Upper lobe of right lung (tissue), 1 donor: ENCODE measurements around the gene RPA1. TPM values are rescaled to one million over a fixed set of nuclear protein-coding genes. Genes with fewer than 3 reads are reported as not detected.

ENCODE experiments used
- ATAC-seq: fragments of 200-7000 bp; cut with Tn5 transposase; one replicate; pipeline ENCODE4 v1.9.1; 2020; ENCODE audit warnings: mild to moderate bottlenecking, moderate library complexity
- DNase-seq: peaks from one replicate; pipeline ENCODE4 v3.0.0-alpha.2; 2020
- H3K27ac ChIP-seq: fragments of 200-600 bp; one replicate; pipeline ENCODE4 v1.8.0; 2022
- H3K27me3 ChIP-seq: fragments of 200-600 bp; one replicate; pipeline ENCODE4 v1.8.0; 2022; ENCODE audit warnings: mild to moderate bottlenecking
- H3K36me3 ChIP-seq: fragments of 200-600 bp; one replicate; pipeline ENCODE4 v1.8.0; 2022
- H3K4me1 ChIP-seq: fragments of 200-600 bp; one replicate; pipeline ENCODE4 v1.8.0; 2022
- H3K4me3 ChIP-seq: fragments of 200-600 bp; one replicate; pipeline ENCODE4 v1.8.0; 2022; ENCODE audit warnings: mild to moderate bottlenecking
- H3K9me3 ChIP-seq: fragments of 200-600 bp; one replicate; pipeline ENCODE4 v1.8.0; 2022
- intact Hi-C: fragments of 100-400 bp; cut with DNase I; formaldehyde crosslinking; loops from one replicate; pipeline ENCODE4 v1.11.0; 2022
- total RNA-seq: library from RNA; stranded (reverse); fragmentation: NEBNext Ultra II Directional; extraction: Animal tissue kit (Norgen Biotek cat#: 25700); gene quantifications from one replicate; pipeline ENCODE4 v1.2.1, GENCODE V29; 2021
- TF ChIP-seq, protein P1 (sequence below): fragments of 200-600 bp; IDR thresholded peaks from one replicate; pipeline ENCODE4 v1.8.0; 2022; ENCODE audit warnings: antibody characterized with exemption
- donor health status: DM: no; HTN: yes; CAD: no; lungs with severe emphysema.

The RPA1 gene
- total RNA-seq, 1 donor from 2014 or later = 56.7 TPM

DNA sequence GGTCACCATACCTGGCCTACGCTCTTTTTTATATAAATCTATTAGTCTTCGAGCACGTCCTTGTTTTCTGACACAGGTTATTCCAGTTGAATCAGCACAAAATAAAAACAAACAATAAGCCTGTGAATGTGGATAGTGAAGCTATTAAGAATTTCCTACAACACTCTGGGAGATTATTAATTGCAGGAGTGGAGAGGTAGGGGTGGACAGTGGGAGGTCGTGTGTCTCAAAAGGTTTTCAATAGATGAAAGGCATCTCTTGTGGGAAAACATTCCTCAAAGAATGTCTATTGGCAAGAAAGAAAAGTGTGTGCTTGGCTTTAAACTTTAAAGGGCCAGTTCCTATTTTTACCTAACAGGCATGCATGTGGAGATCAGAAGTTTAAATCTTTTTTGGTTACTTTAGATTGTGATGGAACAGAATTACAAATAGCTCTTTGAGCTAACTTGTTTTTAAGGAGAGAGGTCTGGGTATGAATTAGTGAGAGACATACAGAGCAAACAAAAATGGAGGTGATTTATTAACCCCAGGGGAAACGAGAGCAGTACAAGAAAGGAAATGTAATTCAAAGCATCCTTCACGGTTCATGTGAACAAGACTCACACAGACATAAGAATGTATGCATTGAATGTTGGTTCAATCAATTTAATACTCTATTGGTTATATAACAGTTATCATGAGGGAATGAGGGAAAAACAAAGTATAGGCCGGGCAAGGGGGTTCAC is 9.1 kb upstream of the RPA1 start:
- intact Hi-C loops = loop anchor here (10.0 kb wide), 1 partner anchor 106 kb away; the partner anchor contains the start of gene TLCD2
- TF ChIP-seq, protein P1, sequence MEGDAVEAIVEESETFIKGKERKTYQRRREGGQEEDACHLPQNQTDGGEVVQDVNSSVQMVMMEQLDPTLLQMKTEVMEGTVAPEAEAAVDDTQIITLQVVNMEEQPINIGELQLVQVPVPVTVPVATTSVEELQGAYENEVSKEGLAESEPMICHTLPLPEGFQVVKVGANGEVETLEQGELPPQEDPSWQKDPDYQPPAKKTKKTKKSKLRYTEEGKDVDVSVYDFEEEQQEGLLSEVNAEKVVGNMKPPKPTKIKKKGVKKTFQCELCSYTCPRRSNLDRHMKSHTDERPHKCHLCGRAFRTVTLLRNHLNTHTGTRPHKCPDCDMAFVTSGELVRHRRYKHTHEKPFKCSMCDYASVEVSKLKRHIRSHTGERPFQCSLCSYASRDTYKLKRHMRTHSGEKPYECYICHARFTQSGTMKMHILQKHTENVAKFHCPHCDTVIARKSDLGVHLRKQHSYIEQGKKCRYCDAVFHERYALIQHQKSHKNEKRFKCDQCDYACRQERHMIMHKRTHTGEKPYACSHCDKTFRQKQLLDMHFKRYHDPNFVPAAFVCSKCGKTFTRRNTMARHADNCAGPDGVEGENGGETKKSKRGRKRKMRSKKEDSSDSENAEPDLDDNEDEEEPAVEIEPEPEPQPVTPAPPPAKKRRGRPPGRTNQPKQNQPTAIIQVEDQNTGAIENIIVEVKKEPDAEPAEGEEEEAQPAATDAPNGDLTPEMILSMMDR = no peak

GRCh38 chr17:1829216-1829591 is 601 bp upstream of the RPA1 start:
- H3K4me1 ChIP-seq = peaks cover 15% of the 10 kb centered on the region
- no peaks in the 10 kb centered on the region for H3K9me3 ChIP-seq
- TF ChIP-seq, protein P1 = no peak
- peaks cover 28% of the 10 kb centered on the region for H3K36me3 ChIP-seq
- ATAC-seq = peak; percentile 23
- no peaks in the 10 kb centered on the region for H3K27me3 ChIP-seq
- intact Hi-C loops = loop anchor here (10.0 kb wide), 1 partner anchor 114 kb away; the partner anchor contains the start of gene TLCD2
- H3K4me3 ChIP-seq = peak overlapping the region; percentile 77
- DNase-seq = no peak
- peak overlapping the region; percentile 82 for H3K27ac ChIP-seq

More for the DNA sequence above, 9.1 kb upstream of the RPA1 start:
- ATAC-seq = no peak
- H3K9me3 ChIP-seq = no peaks in the 10 kb centered on the region
- no peaks in the 10 kb centered on the region for H3K4me1 ChIP-seq
- no peak overlapping the region for H3K4me3 ChIP-seq
- peaks cover 33% of the 10 kb centered on the region for H3K36me3 ChIP-seq
- no peak for DNase-seq
- no peaks in the 10 kb centered on the region for H3K27me3 ChIP-seq
- no peak overlapping the region for H3K27ac ChIP-seq

DNA sequence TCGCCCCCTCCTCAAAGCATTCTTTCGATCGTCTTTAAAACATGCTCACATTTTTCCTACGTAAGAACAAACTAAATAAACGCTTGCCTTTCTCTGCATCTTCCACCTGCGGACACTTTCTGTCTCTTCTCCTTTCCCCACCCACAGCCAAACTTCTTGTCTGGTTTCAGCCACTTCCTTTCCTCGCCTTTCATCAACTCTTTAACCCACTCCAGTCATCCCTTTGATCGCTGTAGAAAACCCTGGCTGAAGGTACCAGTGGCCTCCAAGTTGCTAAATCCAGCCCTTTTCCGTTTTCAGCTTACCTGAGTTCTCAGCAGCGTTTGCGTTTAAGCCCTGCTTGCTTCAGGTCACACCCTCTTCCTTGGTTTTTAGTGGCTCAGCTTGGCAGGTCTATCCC is 483 bp downstream of the RPA1 start:
- DNase-seq = no peak
- Histone ChIP-seq H3K4me1 (peaks cover 15% of the 10 kb centered on the region), H3K27ac (peak overlapping the region; percentile 82), H3K36me3 (peaks cover 22% of the 10 kb centered on the region), H3K27me3 (no peaks in the 10 kb centered on the region), H3K9me3 (no peaks in the 10 kb centered on the region), H3K4me3 (peak overlapping the region; percentile 77)
- TF ChIP-seq, protein P1 = no peak
- no peak for ATAC-seq
- intact Hi-C loops = no loop called here

GRCh38 chr17:1834380-1835149 is 4.8 kb downstream of the RPA1 start:
- intact Hi-C loops = no loop called here

GRCh38 chr17:1839516-1839915 is 9.7 kb downstream of the RPA1 start:
- intact Hi-C loops = no loop called here
- TF ChIP-seq, protein P1 = no peak
- Histone ChIP-seq H3K36me3 (peaks cover 20% of the 10 kb centered on the region), H3K4me1 (no peaks in the 10 kb centered on the region), H3K4me3 (no peak overlapping the region), H3K27ac (no peak overlapping the region), H3K27me3 (no peaks in the 10 kb centered on the region), H3K9me3 (no peaks in the 10 kb centered on the region)
- DNase-seq (no peak), ATAC-seq (no peak)

More at GRCh38 chr17:1834380-1835149, 4.8 kb downstream of the RPA1 start:
- Histone ChIP-seq H3K9me3 (no peaks in the 10 kb centered on the region), H3K36me3 (no peaks in the 10 kb centered on the region), H3K27ac (no peak overlapping the region), H3K4me3 (no peak overlapping the region), H3K27me3 (no peaks in the 10 kb centered on the region), H3K4me1 (peaks cover 7% of the 10 kb centered on the region)
- TF ChIP-seq, protein P1 = no peak
- DNase-seq = no peak
- ATAC-seq = no peak
